HepG2 (cell line): ENCODE measurements around the gene PHTF2. TPM values are rescaled to one million over a fixed set of nuclear protein-coding genes. Genes with fewer than 3 reads are reported as not detected.
A peak's percentile ranks its signal among the peaks of the same experiment; 100 is the strongest.

Source experiments
- ATAC-seq: fragments of 200-7000 bp; cut with Tn5 transposase; 3 replicates; pipeline ENCODE4 v1.9.1; 2020; ENCODE audit warnings: mild to moderate bottlenecking, moderate library complexity
- BruUV-seq: library from RNA; stranded (reverse); fragments of 400-500 nt; replicated peaks from 2 replicates; lab custom pipeline; 2021; lab: Mats Ljungman, UMichigan
- CTCF ChIA-PET: fragments of 300-600 bp; formaldehyde crosslinking; extraction: SDS; loops from one replicate; lab custom pipeline; 2021; ENCODE audit warnings: low total read pairs, inconsistent platforms, low intra/inter-chr PET ratio; lab: Yijun Ruan, JAX
- POLR2A ChIA-PET: fragments of 350-600 bp; sonication (Branson Sonifier 250); formaldehyde crosslinking; loops from one replicate; lab custom pipeline; 2020; ENCODE audit warnings: antibody characterized with exemption, inconsistent platforms; lab: Yijun Ruan, JAX
- DNase-seq: peaks from one replicate; pipeline ENCODE4 v3.0.0-alpha.2; 2015; ENCODE audit warnings: low spot score
- FAIRE-seq: peaks from 3 replicates; lab custom pipeline; 2011; peaks lifted over from hg19 to GRCh38; lab: Jason Lieb, UNC
- H2AFZ ChIP-seq: one replicate; pipeline ENCODE4 v1.6.1; 2011; ENCODE audit warnings: low read length, inconsistent platforms
- H3K27ac ChIP-seq: fragments of 300-600 bp; 3 replicates; pipeline ENCODE4 v1.8.0; 2011; ENCODE audit warnings: mixed run types, mild to moderate bottlenecking, mixed read lengths, low read length, inconsistent platforms; ENCODE audit not compliant: insufficient read depth; ENCODE audit errors: extremely low read length
- H3K27me3 ChIP-seq, 2 experiments: fragments of 200-600 bp in 1 of 2; 2 replicates in 1 of 2; 3 replicates in 1 of 2; pipeline versions ENCODE4 v1.6.0 to v1.8.0; 2011; ENCODE audit warnings: low read length in 2 of 2, mild to moderate bottlenecking in 2 of 2, moderate library complexity in 2 of 2, inconsistent platforms in 1 of 2; ENCODE audit not compliant: insufficient read depth in 2 of 2, control insufficient read depth in 1 of 2
- H3K36me3 ChIP-seq, 2 experiments: fragments of 200-600 bp in 1 of 2; replicated peaks in 1 of 2; 2 replicates in 1 of 2; 3 replicates in 1 of 2; pipeline versions ENCODE4 v1.5.1 to v1.8.0; 2011; ENCODE audit warnings: low read length in 2 of 2, inconsistent platforms in 1 of 2; ENCODE audit not compliant: insufficient read depth in 2 of 2, control insufficient read depth in 1 of 2
- H3K4me1 ChIP-seq: 2 replicates; pipeline ENCODE4 v1.5.1; 2012; ENCODE audit warnings: low read length, inconsistent platforms; ENCODE audit not compliant: insufficient read depth
- H3K4me2 ChIP-seq: 2 replicates; pipeline ENCODE4 v1.6.0; 2011; ENCODE audit warnings: low read depth, low read length, inconsistent platforms
- H3K4me3 ChIP-seq, 3 experiments: fragments of 200-600 bp in 1 of 3; sonication (generic), shearing (Covaris generic) in 1 of 3; replicated peaks in 1 of 3; 2 replicates each; pipeline ENCODE4 v1.5.1; 2011 to 2016; ENCODE audit warnings: low read length in 3 of 3, inconsistent platforms in 2 of 3, low read depth in 2 of 3, mild to moderate bottlenecking in 2 of 3, control low read depth in 1 of 3, mixed read lengths in 1 of 3; ENCODE audit not compliant: insufficient read depth in 1 of 3
- H3K79me2 ChIP-seq: one replicate; pipeline ENCODE4 v1.6.1; 2011; ENCODE audit warnings: low read length, inconsistent platforms; ENCODE audit not compliant: insufficient read depth
- H3K9ac ChIP-seq: 2 replicates; pipeline ENCODE4 v1.6.0; 2011; ENCODE audit warnings: mild to moderate bottlenecking, low read depth, low read length, inconsistent platforms; ENCODE audit not compliant: insufficient read depth
- H3K9me3 ChIP-seq: 2 replicates; pipeline ENCODE4 v1.5.1; 2012; ENCODE audit warnings: mild to moderate bottlenecking, low read length
- H4K20me1 ChIP-seq: 2 replicates; pipeline ENCODE4 v1.6.0; 2011; ENCODE audit warnings: inconsistent platforms, mild to moderate bottlenecking, low read length, moderate library complexity; ENCODE audit not compliant: insufficient read depth
- ARNT ChIP-seq: fragments of 450-650 bp; IDR thresholded peaks from 2 replicates; pipeline ENCODE4 v1.6.1; 2017
- CTCF ChIP-seq: sonication (generic); formaldehyde crosslinking; IDR thresholded peaks from 2 replicates; pipeline ENCODE4 v1.5.0; 2020; ENCODE audit warnings: mild to moderate bottlenecking, missing genetic modification reagents, moderate library complexity
- KLF12 ChIP-seq: sonication (generic); formaldehyde crosslinking; IDR thresholded peaks from 2 replicates; pipeline ENCODE4 v1.4.0; 2020; ENCODE audit warnings: missing genetic modification reagents, borderline replicate concordance
- NCOA5 ChIP-seq: sonication (generic); formaldehyde crosslinking; IDR thresholded peaks from 2 replicates; pipeline ENCODE4 v1.4.0; 2020; ENCODE audit warnings: missing genetic modification reagents
- RAD21 ChIP-seq: fragments of 450-650 bp; formaldehyde crosslinking; IDR thresholded peaks from 2 replicates; pipeline ENCODE4 v1.5.0; 2020; ENCODE audit warnings: mild to moderate bottlenecking
- SMC3 ChIP-seq: IDR thresholded peaks from 2 replicates; pipeline ENCODE4 v1.6.1; 2011; ENCODE audit warnings: low read length, improper control_type of control experiment
- SRF ChIP-seq: IDR thresholded peaks from 2 replicates; pipeline ENCODE4 v1.6.1; 2011; ENCODE audit warnings: mild to moderate bottlenecking, low read depth, low read length, moderate library complexity
- STAG1 ChIP-seq: sonication (generic); formaldehyde crosslinking; IDR thresholded peaks from 2 replicates; pipeline ENCODE4 v1.4.0; 2020; ENCODE audit warnings: missing genetic modification reagents
- U2AF2 ChIP-seq: fragments of 200-400 bp; formaldehyde crosslinking; IDR thresholded peaks from 2 replicates; pipeline ENCODE4 v1.6.1; 2017; ENCODE audit warnings: low read depth, mild to moderate bottlenecking, low read length
- ZFX ChIP-seq: sonication (generic); formaldehyde crosslinking; IDR thresholded peaks from 2 replicates; pipeline ENCODE4 v1.4.0; 2020; ENCODE audit warnings: mild to moderate bottlenecking, low read depth, missing genetic modification reagents, moderate library complexity
- ZNF331 ChIP-seq: sonication (generic); formaldehyde crosslinking; IDR thresholded peaks from 2 replicates; pipeline ENCODE4 v1.4.0; 2020; ENCODE audit warnings: missing genetic modification reagents
- ZNF510 ChIP-seq: sonication (generic); formaldehyde crosslinking; IDR thresholded peaks from 2 replicates; pipeline ENCODE4 v1.4.0; 2020; ENCODE audit warnings: low read depth, mild to moderate bottlenecking, missing genetic modification reagents
- ZNF678 ChIP-seq: sonication (generic); formaldehyde crosslinking; IDR thresholded peaks from 2 replicates; pipeline ENCODE4 v1.4.0; 2020; ENCODE audit warnings: mild to moderate bottlenecking, missing genetic modification reagents
- ZNF792 ChIP-seq: IDR thresholded peaks from 2 replicates; pipeline ENCODE4 v1.6.1; 2016
- ZSCAN5A ChIP-seq: sonication (generic); formaldehyde crosslinking; IDR thresholded peaks from 2 replicates; pipeline ENCODE4 v1.8.0; 2022; ENCODE audit warnings: mild to moderate bottlenecking, missing genetic modification reagents, borderline replicate concordance
- in situ Hi-C: cut with HindIII; loops from 2 replicates; pipeline ENCODE4 v1.10.0; 2017; ENCODE audit warnings: low pct_unique_long_range_greater_than_20kb; ENCODE audit not compliant: extremely low pct_ligation_motif_present
- intact Hi-C: fragments of 100-400 bp; cut with micrococcal nuclease; formaldehyde crosslinking; loops from one replicate; pipeline ENCODE4 v1.10.0; 2022; ENCODE audit not compliant: unreplicated experiment
- polyA plus RNA-seq, 8 experiments: library from polyadenylated mRNA; depleted of rRNA in 3 of 8; stranded (reverse) in 7 of 8; unstranded in 1 of 8; fragments of >200 nt; fragmentation: Illumina TruSeq in 4 of 8; extraction: Trizol in 4 of 8; gene quantifications; 2 replicates each; pipeline versions ENCODE4 v1.2.1 to v1.2.3, GENCODE V29; 2011 to 2016; ENCODE audit warnings: low read depth in 4 of 8, missing spikeins in 1 of 8, mixed read lengths in 1 of 8; ENCODE audit not compliant: insufficient read depth in 1 of 8
- total RNA-seq, 5 experiments: library from RNA; depleted of rRNA; stranded (reverse); fragments of >200 nt; fragmentation: Illumina TruSeq; extraction: Trizol; gene quantifications; 2 replicates each; pipeline ENCODE4 v1.2.3, GENCODE V29; 2016; ENCODE audit warnings: low read depth in 1 of 5
- TF ChIP-seq, protein P1 (sequence below): sonication (generic); formaldehyde crosslinking; IDR thresholded peaks from 2 replicates; pipeline ENCODE4 v1.9.0; 2022; ENCODE audit warnings: missing genetic modification reagents, mild to moderate bottlenecking, borderline replicate concordance
- TF ChIP-seq, protein P2 (sequence below): sonication (generic); formaldehyde crosslinking; IDR thresholded peaks from 2 replicates; pipeline ENCODE4 v1.8.0; 2022; ENCODE audit warnings: missing genetic modification reagents, mild to moderate bottlenecking, moderate library complexity, borderline replicate concordance

Gene PHTF2
- total and polyA plus RNA-seq, 2 of the 13 experiments (the other 11 are each of a cell fraction or from before 2014, with no cell fraction given), result 7.4 to 10.2 TPM

DNA sequence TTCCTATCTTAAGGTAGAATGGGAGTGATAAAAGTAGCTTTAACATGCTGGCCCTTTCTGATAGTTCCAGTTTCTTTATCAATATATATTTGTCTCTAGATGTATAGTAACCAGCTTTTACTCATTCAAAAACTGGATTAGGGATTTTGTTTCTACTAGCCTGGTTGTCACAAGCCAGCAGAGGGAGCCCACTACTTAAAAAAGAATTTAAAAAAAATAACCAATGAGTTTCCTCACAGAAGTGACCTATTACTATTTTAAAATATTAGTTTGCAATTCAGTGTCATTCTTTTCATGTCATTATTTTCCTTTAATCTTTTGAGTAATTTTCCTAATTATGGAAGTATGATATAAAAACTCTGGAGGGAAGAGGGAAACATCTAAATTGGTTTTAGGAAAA lies 142.1 kb downstream of the PHTF2 start:
- no peaks in the 10 kb centered on the region for H3K79me2 ChIP-seq
- no peak overlapping the region for H3K4me3 ChIP-seq
- H3K4me2 ChIP-seq, result no peak overlapping the region
- no peaks in the 10 kb centered on the region for H3K9me3 ChIP-seq
- ATAC-seq (no peak; the same call in 2 of the 3 replicates), FAIRE-seq (no peak), DNase-seq (peak; percentile 36)
- intact Hi-C loops, result loop anchor here (1.0 to 5.0 kb wide), 4 partner anchors 82 to 492 kb away; no protein-coding TSS in a partner anchor
- H3K4me1 ChIP-seq, result peaks cover 17% of the 10 kb centered on the region
- ChIA-PET POLR2A (no interaction called here), CTCF (interaction anchor here (1.4 kb wide), 1 partner anchor 984 kb away, joined by 6 read pairs; no protein-coding TSS in a partner anchor)
- no peak overlapping the region for H3K9ac ChIP-seq
- no peaks in the 10 kb centered on the region for H3K36me3 ChIP-seq
- H4K20me1 ChIP-seq, result no peaks in the 10 kb centered on the region
- BruUV-seq, result no TSS peak
- no peaks in the 10 kb centered on the region for H3K27me3 ChIP-seq
- in situ Hi-C loops, result no loop called here
- TF ChIP-seq ARNT (no peak), RAD21 (CRISPR knock-in tag) (peak; percentile 25; the same call in 1 of the 2 replicates), ZSCAN5A (no peak), KLF12 (CRISPR knock-in tag) (no peak), ZNF331 (no peak), CTCF (CRISPR knock-in tag) (peak; percentile 44), ZNF678 (no peak), ZFX (no peak), SRF (no peak), NCOA5 (CRISPR knock-in tag) (no peak), SMC3 (peak; percentile 49; the same call in 1 of the 2 replicates), STAG1 (CRISPR knock-in tag) (peak; percentile 64), U2AF2 (no peak), ZNF510 (CRISPR knock-in tag) (no peak), ZNF792 (CRISPR knock-in tag) (no peak)
- TF ChIP-seq, protein P1, sequence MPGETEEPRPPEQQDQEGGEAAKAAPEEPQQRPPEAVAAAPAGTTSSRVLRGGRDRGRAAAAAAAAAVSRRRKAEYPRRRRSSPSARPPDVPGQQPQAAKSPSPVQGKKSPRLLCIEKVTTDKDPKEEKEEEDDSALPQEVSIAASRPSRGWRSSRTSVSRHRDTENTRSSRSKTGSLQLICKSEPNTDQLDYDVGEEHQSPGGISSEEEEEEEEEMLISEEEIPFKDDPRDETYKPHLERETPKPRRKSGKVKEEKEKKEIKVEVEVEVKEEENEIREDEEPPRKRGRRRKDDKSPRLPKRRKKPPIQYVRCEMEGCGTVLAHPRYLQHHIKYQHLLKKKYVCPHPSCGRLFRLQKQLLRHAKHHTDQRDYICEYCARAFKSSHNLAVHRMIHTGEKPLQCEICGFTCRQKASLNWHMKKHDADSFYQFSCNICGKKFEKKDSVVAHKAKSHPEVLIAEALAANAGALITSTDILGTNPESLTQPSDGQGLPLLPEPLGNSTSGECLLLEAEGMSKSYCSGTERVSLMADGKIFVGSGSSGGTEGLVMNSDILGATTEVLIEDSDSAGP (CRISPR knock-in tag), result no peak
- TF ChIP-seq, protein P2, sequence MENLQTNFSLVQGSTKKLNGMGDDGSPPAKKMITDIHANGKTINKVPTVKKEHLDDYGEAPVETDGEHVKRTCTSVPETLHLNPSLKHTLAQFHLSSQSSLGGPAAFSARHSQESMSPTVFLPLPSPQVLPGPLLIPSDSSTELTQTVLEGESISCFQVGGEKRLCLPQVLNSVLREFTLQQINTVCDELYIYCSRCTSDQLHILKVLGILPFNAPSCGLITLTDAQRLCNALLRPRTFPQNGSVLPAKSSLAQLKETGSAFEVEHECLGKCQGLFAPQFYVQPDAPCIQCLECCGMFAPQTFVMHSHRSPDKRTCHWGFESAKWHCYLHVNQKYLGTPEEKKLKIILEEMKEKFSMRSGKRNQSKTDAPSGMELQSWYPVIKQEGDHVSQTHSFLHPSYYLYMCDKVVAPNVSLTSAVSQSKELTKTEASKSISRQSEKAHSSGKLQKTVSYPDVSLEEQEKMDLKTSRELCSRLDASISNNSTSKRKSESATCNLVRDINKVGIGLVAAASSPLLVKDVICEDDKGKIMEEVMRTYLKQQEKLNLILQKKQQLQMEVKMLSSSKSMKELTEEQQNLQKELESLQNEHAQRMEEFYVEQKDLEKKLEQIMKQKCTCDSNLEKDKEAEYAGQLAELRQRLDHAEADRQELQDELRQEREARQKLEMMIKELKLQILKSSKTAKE, result no peak
- no peak overlapping the region for H2AFZ ChIP-seq
- no peak overlapping the region for H3K27ac ChIP-seq
